Stomach (tissue), 9 donors: ENCODE results near the gene PNRC2. TPM values are rescaled to one million over a fixed set of nuclear protein-coding genes. Genes with fewer than 3 reads are reported as not detected.
"Not testable (repeated sequence)": the region's sequence is repeated elsewhere in the genome, so short reads cannot be mapped to it uniquely, and the experiment has no call there.

ENCODE experiments used
- DNase-seq, 2 donors: peaks; one replicate each; pipeline versions ENCODE4 v3.0.0 to v3.0.0-alpha.2; 2013 to 2019
- H3K27ac ChIP-seq, 5 donors: fragments of 200-600 bp in 4 of 5; sonication (generic) in 4 of 5; one replicate each; pipeline ENCODE4 v1.5.1; 2013 to 2019; ENCODE audit warnings: mild to moderate bottlenecking in 1 of 5, moderate library complexity in 1 of 5
- H3K27me3 ChIP-seq, 3 donors: fragments of 200-600 bp; sonication (generic); one replicate each; pipeline ENCODE4 v1.5.1; 2017 to 2019; ENCODE audit warnings: mixed run types in 1 of 3
- H3K36me3 ChIP-seq, 4 donors: fragments of 200-600 bp; sonication (generic); 1 replicate in 3 of 4; 2 replicates in 1 of 4; pipeline ENCODE4 v1.5.1; 2016 to 2019
- H3K4me1 ChIP-seq, 4 donors: fragments of 200-600 bp; sonication (generic); one replicate each; pipeline ENCODE4 v1.5.1; 2016 to 2019
- H3K4me3 ChIP-seq, 4 donors: fragments of 200-600 bp; sonication (generic) in 3 of 4; one replicate each; pipeline ENCODE4 v1.5.1; 2016 to 2019; ENCODE audit warnings: mild to moderate bottlenecking in 1 of 4
- H3K9me3 ChIP-seq, 4 donors: fragments of 200-600 bp; sonication (generic); one replicate each; pipeline ENCODE4 v1.5.1; 2016 to 2019
- EP300 ChIP-seq: sonication (generic); formaldehyde crosslinking; IDR thresholded peaks from one replicate; pipeline ENCODE4 v1.6.1; 2017; ENCODE audit warnings: antibody characterized with exemption
- POLR2A ChIP-seq, 4 donors: fragments of 450-650 bp; IDR thresholded peaks; one replicate each; pipeline ENCODE4 v1.6.1; 2016; ENCODE audit warnings: antibody characterized with exemption in 4 of 4, control low read depth in 2 of 4, mild to moderate bottlenecking in 1 of 4, moderate library complexity in 1 of 4
- POLR2AphosphoS5 ChIP-seq, 3 donors: sonication (generic); formaldehyde crosslinking; IDR thresholded peaks; one replicate each; pipeline ENCODE4 v1.6.1; 2016; ENCODE audit warnings: antibody characterized with exemption in 3 of 3
- WGBS, 5 donors: extraction: QIAGEN DNeasy Blood & Tissue Kit in 3 of 5; methylation state at CpG; one replicate each; pipeline versions ENCODE4 v1.1.5 to v1.1.7; 2013 to 2018; 5-methylcytosine and 5-hydroxymethylcytosine counted together
- intact Hi-C: fragments of 100-400 bp; cut with DNase I; formaldehyde crosslinking; loops from one replicate; pipeline ENCODE4 v1.15.1; 2023; ENCODE audit warnings: low total_unique reads
- polyA plus RNA-seq, 3 donors: library from polyadenylated mRNA; stranded (reverse); fragments of 200-250 nt; gene quantifications; one replicate each; pipeline ENCODE4 v1.2.3, GENCODE V29; 2013
- total RNA-seq, 5 donors: library from RNA; depleted of rRNA; stranded (reverse); fragments of >200 nt; gene quantifications; one replicate each; pipeline versions ENCODE4 v1.1.0 to v1.2.3, GENCODE V29; 2014 to 2016
- TF ChIP-seq, protein P1 (sequence below), 7 experiments: fragments of 450-650 bp in 4 of 7; fragments of 200-600 bp in 3 of 7; sonication (generic) in 3 of 7; IDR thresholded peaks; one replicate each; pipeline ENCODE4 v1.5.1; 2016 to 2019; ENCODE audit warnings: antibody characterized with exemption in 7 of 7, control low read depth in 2 of 7, mild to moderate bottlenecking in 1 of 7
- donor health status: healthy with polysubstance abuse.
- donor health status: Bipolar disorder and iron deficiency.
- donor health status: healthy.

Gene PNRC2
- total and polyA plus RNA-seq, 8 donors = 38.5 to 181 (median 67.4) TPM

DNA sequence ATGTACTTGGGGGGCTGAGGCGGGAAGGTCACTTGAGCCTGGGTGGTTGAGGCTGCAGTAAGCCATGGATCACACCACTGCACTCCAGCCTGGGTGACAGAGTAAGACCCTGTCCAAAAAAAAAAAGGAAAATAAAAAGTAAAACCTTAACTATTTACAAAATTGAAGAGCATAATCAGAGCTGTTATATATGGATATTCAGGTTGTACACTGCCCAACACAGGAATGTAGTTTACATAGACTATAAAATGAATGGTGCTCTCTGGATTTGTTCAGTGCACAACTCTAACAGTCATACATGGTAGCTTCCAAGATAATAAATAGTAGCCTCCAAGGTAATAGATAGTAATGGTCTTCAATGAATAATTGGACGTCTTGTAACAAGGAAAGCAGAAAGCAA lies 43.1 kb downstream of the PNRC2 start:
- DNase-seq = no peak
- H3K4me1 ChIP-seq = no peaks in the 10 kb centered on the region
- TF ChIP-seq EP300 (no peak), POLR2AphosphoS5 (IDR thresholded peaks at IDR 0.05) (no peak), POLR2A (IDR thresholded peaks at IDR 0.05) (no peak)
- TF ChIP-seq, protein P1, sequence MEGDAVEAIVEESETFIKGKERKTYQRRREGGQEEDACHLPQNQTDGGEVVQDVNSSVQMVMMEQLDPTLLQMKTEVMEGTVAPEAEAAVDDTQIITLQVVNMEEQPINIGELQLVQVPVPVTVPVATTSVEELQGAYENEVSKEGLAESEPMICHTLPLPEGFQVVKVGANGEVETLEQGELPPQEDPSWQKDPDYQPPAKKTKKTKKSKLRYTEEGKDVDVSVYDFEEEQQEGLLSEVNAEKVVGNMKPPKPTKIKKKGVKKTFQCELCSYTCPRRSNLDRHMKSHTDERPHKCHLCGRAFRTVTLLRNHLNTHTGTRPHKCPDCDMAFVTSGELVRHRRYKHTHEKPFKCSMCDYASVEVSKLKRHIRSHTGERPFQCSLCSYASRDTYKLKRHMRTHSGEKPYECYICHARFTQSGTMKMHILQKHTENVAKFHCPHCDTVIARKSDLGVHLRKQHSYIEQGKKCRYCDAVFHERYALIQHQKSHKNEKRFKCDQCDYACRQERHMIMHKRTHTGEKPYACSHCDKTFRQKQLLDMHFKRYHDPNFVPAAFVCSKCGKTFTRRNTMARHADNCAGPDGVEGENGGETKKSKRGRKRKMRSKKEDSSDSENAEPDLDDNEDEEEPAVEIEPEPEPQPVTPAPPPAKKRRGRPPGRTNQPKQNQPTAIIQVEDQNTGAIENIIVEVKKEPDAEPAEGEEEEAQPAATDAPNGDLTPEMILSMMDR (IDR thresholded peaks at IDR 0.05) = no peak
- H3K36me3 ChIP-seq = no peaks in the 10 kb centered on the region
- WGBS, 5 donors = 79 to 91% (median 83%) methylated on average over 2 of the region's 2 CpGs
- no peak overlapping the region for H3K27ac ChIP-seq
- no peaks in the 10 kb centered on the region for H3K27me3 ChIP-seq
- intact Hi-C loops = no loop called here
- H3K9me3 ChIP-seq = no peaks in the 10 kb centered on the region
- H3K4me3 ChIP-seq = no peak overlapping the region

GRCh38 chr1:24003331-24003972 lies 43.8 kb downstream of the PNRC2 start:
- H3K27me3 ChIP-seq = no peaks in the 10 kb centered on the region
- no peaks in the 10 kb centered on the region for H3K9me3 ChIP-seq
- H3K27ac ChIP-seq = no peak overlapping the region
- H3K4me1 ChIP-seq = peaks cover 0 to 5% (median 1%) of the 10 kb centered on the region in 4 donors
- no peaks in the 10 kb centered on the region for H3K36me3 ChIP-seq
- TF ChIP-seq POLR2A (IDR thresholded peaks at IDR 0.05) (no peak), EP300 (no peak), POLR2AphosphoS5 (IDR thresholded peaks at IDR 0.05) (no peak)
- TF ChIP-seq, protein P1 (IDR thresholded peaks at IDR 0.05) = no peak
- no peak overlapping the region for H3K4me3 ChIP-seq
- 36 to 47% (median 38%) methylated on average over 4 of the region's 4 CpGs for WGBS, 5 donors
- no peak for DNase-seq
- intact Hi-C loops = no loop called here

DNA sequence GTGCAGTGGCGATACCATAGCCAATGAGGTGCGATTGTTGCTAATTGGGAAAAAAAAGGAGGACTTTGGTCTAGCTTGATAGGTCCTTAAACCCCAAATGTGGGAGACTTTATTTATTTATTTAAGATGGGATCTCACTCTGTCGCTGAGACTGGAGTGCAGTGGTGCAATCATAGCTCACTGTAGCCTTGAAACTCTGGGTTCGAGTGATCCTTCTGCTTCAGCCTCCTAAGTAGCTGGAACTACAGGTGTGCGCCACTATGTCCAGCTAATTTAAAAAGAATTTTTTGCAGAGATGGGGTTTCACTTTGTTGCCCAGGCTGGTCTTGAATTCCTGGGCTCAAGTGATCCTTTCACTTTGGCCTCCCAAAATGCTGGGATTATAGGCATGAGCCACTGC lies 44.5 kb downstream of the PNRC2 start:
- DNase-seq = no peak
- H3K27ac ChIP-seq = no peak overlapping the region
- H3K4me3 ChIP-seq = no peak overlapping the region
- no peaks in the 10 kb centered on the region for H3K36me3 ChIP-seq
- intact Hi-C loops = no loop called here
- no peaks in the 10 kb centered on the region for H3K9me3 ChIP-seq
- TF ChIP-seq, protein P1 (IDR thresholded peaks at IDR 0.05) = no peak
- TF ChIP-seq POLR2AphosphoS5 (IDR thresholded peaks at IDR 0.05) = no peak
- TF ChIP-seq POLR2A (IDR thresholded peaks at IDR 0.05) = no peak
- TF ChIP-seq EP300 = no peak
- 87 to 94% (median 94%) methylated on average over 5 of the region's 5 CpGs for WGBS, 5 donors
- H3K27me3 ChIP-seq = no peaks in the 10 kb centered on the region
- H3K4me1 ChIP-seq = peaks cover 0 to 7% (median 2%) of the 10 kb centered on the region in 4 donors

DNA sequence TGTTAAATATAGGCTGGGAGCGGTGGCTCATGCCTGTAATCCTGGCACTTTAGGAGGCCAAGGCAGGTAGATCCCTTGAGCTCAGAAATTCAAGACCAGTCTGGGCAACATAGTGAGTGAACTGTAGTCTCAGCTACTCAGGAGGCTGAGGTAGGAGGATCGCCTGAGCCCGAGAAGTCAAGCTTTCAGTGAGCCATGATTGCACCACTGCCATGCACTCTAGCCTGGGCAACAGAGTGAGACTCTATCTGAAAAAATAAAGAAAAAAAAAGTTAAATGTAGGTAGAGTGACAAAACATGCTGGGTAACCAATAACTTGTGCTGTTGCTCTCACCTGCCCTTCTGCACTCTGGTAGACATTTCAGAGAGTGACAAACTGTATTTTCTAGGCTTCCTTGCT lies 45.5 kb downstream of the PNRC2 start:
- no peaks in the 10 kb centered on the region for H3K9me3 ChIP-seq
- no peaks in the 10 kb centered on the region for H3K27me3 ChIP-seq
- H3K27ac ChIP-seq = no peak overlapping the region
- 93 to 100% (median 98%) methylated on average over 3 of the region's 3 CpGs for WGBS, 5 donors
- intact Hi-C loops = no loop called here
- no peaks in the 10 kb centered on the region for H3K36me3 ChIP-seq
- no peak overlapping the region for H3K4me3 ChIP-seq
- H3K4me1 ChIP-seq = peaks cover 0 to 13% (median 4%) of the 10 kb centered on the region in 4 donors
- no peak for TF ChIP-seq POLR2AphosphoS5 (IDR thresholded peaks at IDR 0.05)
- DNase-seq = no peak

- TF ChIP-seq EP300 (no peak), POLR2AphosphoS5 (IDR thresholded peaks at IDR 0.05) (no peak), POLR2A (IDR thresholded peaks at IDR 0.05) (no peak)
- TF ChIP-seq, protein P1 (IDR thresholded peaks at IDR 0.05) = no peak
- no peak overlapping the region for H3K4me3 ChIP-seq
- H3K36me3 ChIP-seq = no peaks in the 10 kb centered on the region
- intact Hi-C loops = no loop called here
- DNase-seq = no peak
- H3K27me3 ChIP-seq = no peaks in the 10 kb centered on the region
- no peak overlapping the region for H3K27ac ChIP-seq
- peaks cover 0 to 22% (median 11%) of the 10 kb centered on the region in 4 donors for H3K4me1 ChIP-seq
- H3K9me3 ChIP-seq = no peaks in the 10 kb centered on the region
These were observed 47.5 kb downstream of the PNRC2 start for GRCh38 chr1:24007079-24007478.

GRCh38 chr1:24008574-24009184 lies 49.1 kb downstream of the PNRC2 start:
- 44 to 62% (median 54%) methylated on average over 2 to 3 of the region's 3 CpGs for WGBS, 5 donors
- H3K27ac ChIP-seq, H3K4me3 ChIP-seq, DNase-seq, H3K9me3 ChIP-seq, H3K27me3 ChIP-seq, H3K36me3 ChIP-seq, intact Hi-C loops: not testable (repeated sequence)
- H3K4me1 ChIP-seq = peaks cover 0 to 22% (median 12%) of the 10 kb centered on the region in 4 donors
